HepG2 (cell line): ENCODE data around the gene CYP2A7. TPM values are rescaled to one million over a fixed set of nuclear protein-coding genes. Genes with fewer than 3 reads are reported as not detected.

Experiments
- ATF7 ChIP-seq, 2 experiments: fragments of 450-650 bp in 1 of 2; sonication (generic) in 1 of 2; formaldehyde crosslinking in 1 of 2; IDR thresholded peaks; 2 replicates each; pipeline versions ENCODE4 v1.4.0 to v1.6.1; 2016 to 2020; ENCODE audit warnings: antibody characterized with exemption in 1 of 2, mild to moderate bottlenecking in 1 of 2, missing genetic modification reagents in 1 of 2
- CHD2 ChIP-seq: IDR thresholded peaks from 2 replicates; pipeline ENCODE4 v1.6.1; 2011; ENCODE audit warnings: low read depth, low read length, improper control_type of control experiment
- ELF3 ChIP-seq: IDR thresholded peaks from 2 replicates; pipeline ENCODE4 v1.6.1; 2016; ENCODE audit warnings: missing genetic modification reagents, missing compliant biosample characterization
- ETV6 ChIP-seq: sonication (generic); formaldehyde crosslinking; conservative IDR thresholded peaks from 2 replicates; pipeline ENCODE4 v1.4.0; 2020; ENCODE audit warnings: missing genetic modification reagents
- MYPOP ChIP-seq: sonication (generic); formaldehyde crosslinking; IDR thresholded peaks from 2 replicates; pipeline ENCODE4 v1.8.1; 2023; ENCODE audit warnings: mild to moderate bottlenecking, moderate library complexity, missing genetic modification reagents
- SKI ChIP-seq: fragments of 450-650 bp; IDR thresholded peaks from one replicate; pipeline ENCODE4 v1.6.1; 2018; ENCODE audit warnings: mild to moderate bottlenecking; ENCODE audit not compliant: partially characterized antibody
- SOX5 ChIP-seq: IDR thresholded peaks from 2 replicates; pipeline ENCODE4 v1.6.1; 2016; ENCODE audit warnings: borderline replicate concordance
- ZBTB7B ChIP-seq: sonication (generic); formaldehyde crosslinking; IDR thresholded peaks from 2 replicates; pipeline ENCODE4 v1.4.0; 2020; ENCODE audit warnings: missing genetic modification reagents
- ZNF256 ChIP-seq: sonication (generic); formaldehyde crosslinking; conservative IDR thresholded peaks from 2 replicates; pipeline ENCODE4 v1.4.0; 2020; ENCODE audit warnings: missing genetic modification reagents
- ZNF512 ChIP-seq: sonication (generic); formaldehyde crosslinking; IDR thresholded peaks from 2 replicates; pipeline ENCODE4 v1.4.0; 2020; ENCODE audit warnings: mild to moderate bottlenecking, missing genetic modification reagents
- polyA plus RNA-seq, 8 experiments: library from polyadenylated mRNA; depleted of rRNA in 3 of 8; stranded (reverse) in 7 of 8; unstranded in 1 of 8; fragments of >200 nt; fragmentation: Illumina TruSeq in 4 of 8; extraction: Trizol in 4 of 8; gene quantifications; 2 replicates each; pipeline versions ENCODE4 v1.2.1 to v1.2.3, GENCODE V29; 2011 to 2016; ENCODE audit warnings: low read depth in 4 of 8, missing spikeins in 1 of 8, mixed read lengths in 1 of 8; ENCODE audit not compliant: insufficient read depth in 1 of 8
- total RNA-seq, 5 experiments: library from RNA; depleted of rRNA; stranded (reverse); fragments of >200 nt; fragmentation: Illumina TruSeq; extraction: Trizol; gene quantifications; 2 replicates each; pipeline ENCODE4 v1.2.3, GENCODE V29; 2016; ENCODE audit warnings: low read depth in 1 of 5
- TF ChIP-seq, protein P1 (sequence below): sonication (generic); formaldehyde crosslinking; IDR thresholded peaks from 2 replicates; pipeline ENCODE4 v1.9.0; 2022; ENCODE audit warnings: low read depth, missing genetic modification reagents
- TF ChIP-seq, protein P2 (sequence below): sonication (generic); formaldehyde crosslinking; IDR thresholded peaks from 2 replicates; pipeline ENCODE4 v1.4.0; 2020; ENCODE audit warnings: missing genetic modification reagents, mild to moderate bottlenecking, borderline replicate concordance
- TF ChIP-seq, protein P3 (sequence below): sonication (generic); formaldehyde crosslinking; IDR thresholded peaks from 2 replicates; pipeline ENCODE4 v1.5.1; 2020; ENCODE audit warnings: mild to moderate bottlenecking, missing genetic modification reagents, borderline replicate concordance

CYP2A7 gene
- total and polyA plus RNA-seq, 2 of the 13 experiments (the other 11 are each of a cell fraction or from before 2014, with no cell fraction given), result not detected

DNA sequence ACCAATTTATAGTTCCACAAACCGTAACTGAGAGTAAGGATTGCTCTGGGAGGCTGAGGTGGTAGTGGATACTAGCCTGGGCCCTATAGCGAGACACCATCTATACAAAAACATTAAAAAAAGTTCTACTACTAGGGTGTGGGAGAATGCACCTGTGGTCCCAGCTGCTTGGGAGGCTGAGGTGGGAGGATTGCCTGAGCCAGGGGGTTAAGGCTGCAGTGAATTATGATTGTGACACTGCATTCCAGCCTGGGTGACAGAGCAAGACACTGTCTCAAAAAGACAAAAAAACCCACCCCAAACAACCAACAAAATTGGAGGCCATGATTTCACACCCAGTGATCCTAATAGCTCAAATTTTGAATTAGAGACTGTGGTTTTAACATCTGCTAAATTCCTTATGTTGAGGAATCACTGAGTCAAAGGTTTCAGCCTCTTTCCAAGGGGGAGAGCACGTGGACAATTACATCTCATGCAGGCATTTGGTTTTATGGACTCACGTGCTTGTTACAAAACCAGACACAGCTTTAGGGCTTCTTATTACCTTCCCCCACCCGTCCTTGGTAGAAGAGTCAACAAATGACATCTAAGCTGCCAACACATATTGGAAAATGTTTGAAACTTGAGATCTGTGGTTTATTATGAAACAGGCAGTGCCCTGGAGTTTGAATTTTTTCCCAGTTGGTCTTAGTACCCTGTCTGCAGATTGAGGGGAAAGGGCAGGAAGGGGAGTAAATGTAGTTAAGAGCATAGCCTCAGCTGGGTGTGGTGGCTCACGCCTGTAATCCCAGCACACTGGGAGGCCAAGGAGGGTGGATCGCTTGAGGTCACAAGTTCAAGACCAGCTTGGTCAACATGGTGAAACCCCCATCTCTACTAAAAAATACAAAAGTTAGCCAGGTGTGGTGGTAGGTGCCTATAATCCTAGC is 50.3 kb downstream of the CYP2A7 start (continued):
- TF ChIP-seq, protein P1, sequence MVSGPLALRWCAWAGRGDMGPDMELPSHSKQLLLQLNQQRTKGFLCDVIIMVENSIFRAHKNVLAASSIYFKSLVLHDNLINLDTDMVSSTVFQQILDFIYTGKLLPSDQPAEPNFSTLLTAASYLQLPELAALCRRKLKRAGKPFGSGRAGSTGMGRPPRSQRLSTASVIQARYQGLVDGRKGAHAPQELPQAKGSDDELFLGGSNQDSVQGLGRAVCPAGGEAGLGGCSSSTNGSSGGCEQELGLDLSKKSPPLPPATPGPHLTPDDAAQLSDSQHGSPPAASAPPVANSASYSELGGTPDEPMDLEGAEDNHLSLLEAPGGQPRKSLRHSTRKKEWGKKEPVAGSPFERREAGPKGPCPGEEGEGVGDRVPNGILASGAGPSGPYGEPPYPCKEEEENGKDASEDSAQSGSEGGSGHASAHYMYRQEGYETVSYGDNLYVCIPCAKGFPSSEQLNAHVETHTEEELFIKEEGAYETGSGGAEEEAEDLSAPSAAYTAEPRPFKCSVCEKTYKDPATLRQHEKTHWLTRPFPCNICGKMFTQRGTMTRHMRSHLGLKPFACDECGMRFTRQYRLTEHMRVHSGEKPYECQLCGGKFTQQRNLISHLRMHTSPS (CRISPR knock-in tag), result peak; percentile 60; the same call in 1 of the 2 replicates
- TF ChIP-seq CHD2 (peak; percentile 39; the same call in 1 of the 2 replicates), ETV6 (CRISPR knock-in tag) (no peak), ZNF256 (CRISPR knock-in tag) (peak; percentile 77; the same call in 1 of the 2 replicates), ATF7 (IDR thresholded peaks at IDR 0.05) (peak; percentile 47; the same call in 1 of the 2 replicates), ATF7 (CRISPR knock-in tag; IDR thresholded peaks at IDR 0.05) (peak; percentile 79; the same call in 1 of the 2 replicates), ELF3 (CRISPR knock-in tag) (0 out of 2 replicates have a peak, but pooled peaks have one; percentile 17), ZNF512 (CRISPR knock-in tag) (no peak), ZBTB7B (no peak), MYPOP (CRISPR knock-in tag) (peak; percentile 50; the same call in 1 of the 2 replicates), SKI (peak; percentile 90), SOX5 (CRISPR knock-in tag) (peak; percentile 91)
- TF ChIP-seq, protein P2, sequence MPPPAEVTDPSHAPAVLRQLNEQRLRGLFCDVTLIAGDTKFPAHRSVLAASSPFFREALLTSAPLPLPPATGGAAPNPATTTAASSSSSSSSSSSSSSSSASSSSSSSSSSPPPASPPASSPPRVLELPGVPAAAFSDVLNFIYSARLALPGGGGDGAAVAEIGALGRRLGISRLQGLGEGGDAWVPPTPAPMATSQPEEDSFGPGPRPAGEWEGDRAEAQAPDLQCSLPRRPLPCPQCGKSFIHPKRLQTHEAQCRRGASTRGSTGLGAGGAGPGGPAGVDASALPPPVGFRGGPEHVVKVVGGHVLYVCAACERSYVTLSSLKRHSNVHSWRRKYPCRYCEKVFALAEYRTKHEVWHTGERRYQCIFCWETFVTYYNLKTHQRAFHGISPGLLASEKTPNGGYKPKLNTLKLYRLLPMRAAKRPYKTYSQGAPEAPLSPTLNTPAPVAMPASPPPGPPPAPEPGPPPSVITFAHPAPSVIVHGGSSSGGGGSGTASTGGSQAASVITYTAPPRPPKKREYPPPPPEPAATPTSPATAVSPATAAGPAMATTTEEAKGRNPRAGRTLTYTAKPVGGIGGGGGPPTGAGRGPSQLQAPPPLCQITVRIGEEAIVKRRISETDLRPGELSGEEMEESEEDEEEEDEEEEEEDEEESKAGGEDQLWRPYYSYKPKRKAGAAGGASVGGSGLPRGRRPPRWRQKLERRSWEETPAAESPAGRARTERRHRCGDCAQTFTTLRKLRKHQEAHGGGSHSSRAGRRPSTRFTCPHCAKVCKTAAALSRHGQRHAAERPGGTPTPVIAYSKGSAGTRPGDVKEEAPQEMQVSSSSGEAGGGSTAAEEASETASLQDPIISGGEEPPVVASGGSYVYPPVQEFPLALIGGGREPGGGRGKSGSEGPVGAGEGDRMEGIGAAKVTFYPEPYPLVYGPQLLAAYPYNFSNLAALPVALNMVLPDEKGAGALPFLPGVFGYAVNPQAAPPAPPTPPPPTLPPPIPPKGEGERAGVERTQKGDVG (CRISPR knock-in tag), result no peak
- TF ChIP-seq, protein P3, sequence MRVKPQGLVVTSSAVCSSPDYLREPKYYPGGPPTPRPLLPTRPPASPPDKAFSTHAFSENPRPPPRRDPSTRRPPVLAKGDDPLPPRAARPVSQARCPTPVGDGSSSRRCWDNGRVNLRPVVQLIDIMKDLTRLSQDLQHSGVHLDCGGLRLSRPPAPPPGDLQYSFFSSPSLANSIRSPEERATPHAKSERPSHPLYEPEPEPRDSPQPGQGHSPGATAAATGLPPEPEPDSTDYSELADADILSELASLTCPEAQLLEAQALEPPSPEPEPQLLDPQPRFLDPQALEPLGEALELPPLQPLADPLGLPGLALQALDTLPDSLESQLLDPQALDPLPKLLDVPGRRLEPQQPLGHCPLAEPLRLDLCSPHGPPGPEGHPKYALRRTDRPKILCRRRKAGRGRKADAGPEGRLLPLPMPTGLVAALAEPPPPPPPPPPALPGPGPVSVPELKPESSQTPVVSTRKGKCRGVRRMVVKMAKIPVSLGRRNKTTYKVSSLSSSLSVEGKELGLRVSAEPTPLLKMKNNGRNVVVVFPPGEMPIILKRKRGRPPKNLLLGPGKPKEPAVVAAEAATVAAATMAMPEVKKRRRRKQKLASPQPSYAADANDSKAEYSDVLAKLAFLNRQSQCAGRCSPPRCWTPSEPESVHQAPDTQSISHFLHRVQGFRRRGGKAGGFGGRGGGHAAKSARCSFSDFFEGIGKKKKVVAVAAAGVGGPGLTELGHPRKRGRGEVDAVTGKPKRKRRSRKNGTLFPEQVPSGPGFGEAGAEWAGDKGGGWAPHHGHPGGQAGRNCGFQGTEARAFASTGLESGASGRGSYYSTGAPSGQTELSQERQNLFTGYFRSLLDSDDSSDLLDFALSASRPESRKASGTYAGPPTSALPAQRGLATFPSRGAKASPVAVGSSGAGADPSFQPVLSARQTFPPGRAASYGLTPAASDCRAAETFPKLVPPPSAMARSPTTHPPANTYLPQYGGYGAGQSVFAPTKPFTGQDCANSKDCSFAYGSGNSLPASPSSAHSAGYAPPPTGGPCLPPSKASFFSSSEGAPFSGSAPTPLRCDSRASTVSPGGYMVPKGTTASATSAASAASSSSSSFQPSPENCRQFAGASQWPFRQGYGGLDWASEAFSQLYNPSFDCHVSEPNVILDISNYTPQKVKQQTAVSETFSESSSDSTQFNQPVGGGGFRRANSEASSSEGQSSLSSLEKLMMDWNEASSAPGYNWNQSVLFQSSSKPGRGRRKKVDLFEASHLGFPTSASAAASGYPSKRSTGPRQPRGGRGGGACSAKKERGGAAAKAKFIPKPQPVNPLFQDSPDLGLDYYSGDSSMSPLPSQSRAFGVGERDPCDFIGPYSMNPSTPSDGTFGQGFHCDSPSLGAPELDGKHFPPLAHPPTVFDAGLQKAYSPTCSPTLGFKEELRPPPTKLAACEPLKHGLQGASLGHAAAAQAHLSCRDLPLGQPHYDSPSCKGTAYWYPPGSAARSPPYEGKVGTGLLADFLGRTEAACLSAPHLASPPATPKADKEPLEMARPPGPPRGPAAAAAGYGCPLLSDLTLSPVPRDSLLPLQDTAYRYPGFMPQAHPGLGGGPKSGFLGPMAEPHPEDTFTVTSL (CRISPR knock-in tag), result peak; percentile 85; the same call in 1 of the 2 replicates
